Small intestine (tissue), 7 donors: Measurements from ENCODE around the gene PRDM10. TPM values are rescaled to one million over a fixed set of nuclear protein-coding genes. Genes with fewer than 3 reads are reported as not detected.

ENCODE experiments used
- DNase-seq, 2 donors: peaks; one replicate each; pipeline versions ENCODE4 v3.0.0 to v3.0.0-alpha.2; 2013
- FAIRE-seq: peaks from 2 replicates; lab custom pipeline; 2012; peaks lifted over from hg19 to GRCh38; lab: Jason Lieb, UNC
- H3K27ac ChIP-seq, 3 donors: one replicate each; pipeline ENCODE4 v1.5.1; 2013; ENCODE audit warnings: low read length in 2 of 3, mild to moderate bottlenecking in 2 of 3, control low read depth in 1 of 3, inconsistent platforms in 1 of 3, low read depth in 1 of 3, moderate library complexity in 1 of 3
- H3K27me3 ChIP-seq, 3 donors: one replicate each; pipeline ENCODE4 v1.6.1; 2013; ENCODE audit warnings: low read length in 3 of 3, inconsistent platforms in 1 of 3; ENCODE audit not compliant: control insufficient read depth in 3 of 3, insufficient read depth in 3 of 3
- H3K36me3 ChIP-seq, 3 donors: one replicate each; pipeline ENCODE4 v1.6.1; 2013; ENCODE audit warnings: low read length in 3 of 3, inconsistent platforms in 1 of 3, low read depth in 1 of 3, mild to moderate bottlenecking in 1 of 3, moderate library complexity in 1 of 3; ENCODE audit not compliant: control insufficient read depth in 3 of 3, insufficient read depth in 2 of 3
- H3K4me1 ChIP-seq, 3 donors: one replicate each; pipeline ENCODE4 v1.6.1; 2013; ENCODE audit warnings: low read length in 2 of 3, inconsistent platforms in 1 of 3, low read depth in 1 of 3, mild to moderate bottlenecking in 1 of 3, moderate library complexity in 1 of 3; ENCODE audit not compliant: control insufficient read depth in 3 of 3, insufficient read depth in 2 of 3
- H3K4me3 ChIP-seq, 3 donors: one replicate each; pipeline ENCODE4 v1.5.1; 2013; ENCODE audit warnings: low read length in 3 of 3, control low read depth in 1 of 3, inconsistent platforms in 1 of 3, low read depth in 1 of 3, mild to moderate bottlenecking in 1 of 3, moderate library complexity in 1 of 3
- H3K9me3 ChIP-seq, 2 donors: one replicate each; pipeline ENCODE4 v1.6.1; 2013; ENCODE audit warnings: low read depth in 1 of 2, low read length in 1 of 2; ENCODE audit not compliant: control insufficient read depth in 2 of 2, insufficient read depth in 1 of 2
- WGBS, 3 donors: extraction: QIAGEN DNeasy Blood & Tissue Kit; methylation state at CpG; one replicate each; pipeline ENCODE4 v1.1.7; 2013; 5-methylcytosine and 5-hydroxymethylcytosine counted together
- polyA plus RNA-seq, 4 donors: library from polyadenylated mRNA; stranded (reverse) in 3 of 4; unstranded in 1 of 4; fragments of 200-250 nt in 3 of 4; fragments of 120-200 nt in 1 of 4; gene quantifications; one replicate each; pipeline versions ENCODE4 v1.2.1 to v1.2.3, GENCODE V29; 2013
- donor health status: healthy with polysubstance abuse.
- donor health status: control.
- donor health status: control.
- donor health status: Bipolar disorder and iron deficiency.
- donor health status: healthy.

PRDM10 gene
- polyA plus RNA-seq, 4 donors, result 2.7 to 8.8 (median 3.3) TPM

DNA sequence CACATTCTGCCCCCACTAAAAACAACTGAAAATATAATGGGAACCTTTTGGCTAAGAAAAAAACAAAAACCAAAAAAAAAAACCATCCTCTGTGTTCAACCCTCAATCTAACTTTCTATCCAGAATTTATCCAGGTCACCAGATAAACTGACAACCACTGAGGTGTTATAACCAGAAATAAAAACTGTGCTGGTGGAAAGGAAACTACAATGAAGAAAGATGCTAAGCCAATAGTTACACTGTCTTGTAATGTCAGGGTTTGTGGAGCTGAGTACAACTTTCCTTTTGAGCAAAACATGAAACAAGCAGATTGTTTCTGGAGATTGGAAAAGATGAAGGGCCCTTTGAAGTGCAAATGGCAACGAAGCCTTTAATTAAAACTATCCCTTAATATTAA, 50.8 kb downstream of the PRDM10 start:
- 79 to 86% (median 83%) methylated on average over 1 of the region's 1 CpG for WGBS, 3 donors
- Histone ChIP-seq H3K4me3 (no peak overlapping the region), H3K36me3 (peaks cover 0 to 15% (median 2%) of the 10 kb centered on the region in 3 donors), H3K27ac (no peak overlapping the region), H3K27me3 (no peaks in the 10 kb centered on the region), H3K9me3 (no peaks in the 10 kb centered on the region), H3K4me1 (peaks cover 0 to 4% (median 0%) of the 10 kb centered on the region in 3 donors)
- no peak for FAIRE-seq
- DNase-seq, result no peak

DNA sequence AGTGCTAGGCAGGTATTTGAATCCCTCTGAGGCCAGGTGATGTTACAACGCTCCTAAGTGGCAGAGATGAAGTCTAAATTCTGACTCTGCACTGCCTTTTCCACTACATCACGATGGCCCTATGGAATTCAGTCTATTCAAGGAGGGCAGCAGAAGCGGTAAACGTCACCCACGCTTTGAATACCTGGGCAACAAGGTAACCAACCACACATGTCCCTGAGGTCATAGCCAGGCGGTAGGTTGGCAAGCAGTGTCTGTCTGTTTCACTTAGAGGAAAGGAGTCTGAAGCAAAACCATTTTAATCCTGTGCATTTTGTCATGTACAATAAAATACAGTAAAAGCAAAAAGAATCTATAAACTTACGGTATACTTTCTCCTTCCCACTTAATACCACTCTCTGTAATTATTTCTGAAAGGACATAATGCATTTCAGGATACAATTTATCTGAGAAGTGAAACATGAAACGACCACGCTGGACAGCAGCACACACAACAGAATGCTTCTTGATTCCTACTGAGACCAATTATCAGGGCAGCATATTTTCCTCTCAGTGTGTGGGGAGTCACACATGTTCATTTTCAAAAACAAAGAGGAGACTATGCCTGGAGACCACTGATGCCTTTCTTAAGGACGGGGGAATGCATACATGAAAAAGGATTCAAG, 51.3 kb downstream of the PRDM10 start:
- Histone ChIP-seq H3K27me3 (no peaks in the 10 kb centered on the region), H3K9me3 (no peaks in the 10 kb centered on the region), H3K27ac (peak overlapping the region in 1 of 3 donors; percentile 48), H3K4me1 (peaks cover 0 to 4% (median 0%) of the 10 kb centered on the region in 3 donors), H3K4me3 (no peak overlapping the region), H3K36me3 (peaks cover 0 to 20% (median 2%) of the 10 kb centered on the region in 3 donors)
- 82 to 89% (median 85%) methylated on average over 10 of the region's 10 CpGs for WGBS, 3 donors
- FAIRE-seq (no peak), DNase-seq (no peak)

DNA sequence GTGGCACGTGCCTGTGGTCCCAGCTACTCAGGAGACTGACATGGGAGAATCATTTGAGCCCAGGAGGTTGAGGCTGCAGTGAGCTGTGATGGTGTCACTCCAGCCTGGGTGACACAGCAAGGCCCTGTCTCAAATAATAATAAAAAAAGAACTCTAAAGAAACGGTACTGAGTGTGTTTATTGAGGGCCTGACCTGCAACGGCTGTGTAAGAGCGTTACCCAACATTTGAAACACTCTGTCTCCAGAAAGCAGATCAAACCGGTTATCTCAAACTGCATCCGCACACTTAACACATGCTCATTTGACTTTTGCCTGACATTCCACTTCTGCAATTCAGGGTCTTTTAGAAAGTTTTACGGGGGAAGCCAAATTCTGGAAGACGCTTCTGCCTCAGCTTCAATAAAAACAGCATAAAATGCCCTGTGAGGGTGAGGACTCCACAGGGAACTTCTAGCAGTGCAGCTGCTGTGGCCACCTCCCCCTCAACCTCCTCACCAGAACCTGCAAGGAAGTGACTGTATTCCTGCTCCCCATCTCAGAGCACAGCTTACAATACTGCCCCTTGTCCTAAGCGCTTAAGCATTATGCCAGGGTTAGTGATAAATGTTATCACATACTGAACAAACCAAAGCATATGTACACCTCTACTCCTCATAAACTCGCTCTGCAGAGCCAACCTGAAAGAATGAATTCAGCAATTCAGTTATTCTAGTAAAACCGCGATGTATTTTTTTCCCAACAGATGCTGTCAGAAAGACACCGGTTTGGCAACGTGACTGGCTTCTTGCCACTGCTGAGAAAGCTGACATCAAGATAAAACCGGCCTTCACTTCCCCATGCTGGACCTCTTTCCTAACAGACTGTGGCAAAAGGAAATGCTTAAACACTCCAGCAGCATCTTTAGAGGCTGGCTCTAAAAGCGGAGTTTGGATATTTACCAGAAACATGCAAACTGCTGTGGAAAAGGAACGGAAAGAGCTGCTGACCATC, 52.2 kb downstream of the PRDM10 start:
- FAIRE-seq (no peak), DNase-seq (peak in 1 of 2 donors; percentile 37)
- peak overlapping the region in 1 of 3 donors; percentile 27 for H3K27ac ChIP-seq
- H3K4me1 ChIP-seq, result peaks cover 0 to 4% (median 0%) of the 10 kb centered on the region in 3 donors
- no peaks in the 10 kb centered on the region for H3K9me3 ChIP-seq
- peaks cover 0 to 23% (median 2%) of the 10 kb centered on the region in 3 donors for H3K36me3 ChIP-seq
- no peaks in the 10 kb centered on the region for H3K27me3 ChIP-seq
- no peak overlapping the region for H3K4me3 ChIP-seq
- 45 to 57% (median 49%) methylated on average over 17 of the region's 17 CpGs for WGBS, 3 donors

DNA sequence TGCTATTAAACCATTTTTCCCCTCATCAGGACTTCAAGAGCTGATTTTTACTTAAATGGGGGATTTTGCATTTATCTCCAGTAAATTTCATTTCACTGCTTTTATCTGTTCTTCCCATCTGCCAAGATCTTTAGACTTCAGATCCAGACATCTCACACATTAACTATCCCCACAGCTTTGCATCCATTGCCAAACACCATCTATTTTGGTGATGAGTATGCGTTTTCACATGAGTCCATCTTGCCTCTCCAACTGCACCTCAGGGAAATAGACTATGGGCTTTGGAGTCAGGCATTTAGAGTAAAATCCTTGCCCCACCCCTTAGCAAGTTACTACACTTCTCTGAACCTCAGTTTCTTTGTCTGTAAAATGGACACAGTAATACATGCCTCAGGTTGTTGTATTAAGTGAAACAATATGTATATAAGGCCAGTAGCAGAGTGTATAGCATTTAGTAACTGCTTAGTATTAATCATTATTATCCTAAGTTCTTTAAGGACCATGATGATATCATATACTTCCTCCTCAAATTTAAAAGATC, 53.6 kb downstream of the PRDM10 start:
- no peak overlapping the region for H3K4me3 ChIP-seq
- DNase-seq (no peak), FAIRE-seq (no peak)
- H3K27me3 ChIP-seq, result no peaks in the 10 kb centered on the region
- H3K9me3 ChIP-seq, result no peaks in the 10 kb centered on the region
- H3K36me3 ChIP-seq, result peaks cover 3 to 24% (median 3%) of the 10 kb centered on the region in 3 donors
- 89 to 100% (median 97%) methylated on average over 1 of the region's 1 CpG for WGBS, 3 donors
- H3K4me1 ChIP-seq, result peaks cover 0 to 4% (median 0%) of the 10 kb centered on the region in 3 donors
- no peak overlapping the region for H3K27ac ChIP-seq

DNA sequence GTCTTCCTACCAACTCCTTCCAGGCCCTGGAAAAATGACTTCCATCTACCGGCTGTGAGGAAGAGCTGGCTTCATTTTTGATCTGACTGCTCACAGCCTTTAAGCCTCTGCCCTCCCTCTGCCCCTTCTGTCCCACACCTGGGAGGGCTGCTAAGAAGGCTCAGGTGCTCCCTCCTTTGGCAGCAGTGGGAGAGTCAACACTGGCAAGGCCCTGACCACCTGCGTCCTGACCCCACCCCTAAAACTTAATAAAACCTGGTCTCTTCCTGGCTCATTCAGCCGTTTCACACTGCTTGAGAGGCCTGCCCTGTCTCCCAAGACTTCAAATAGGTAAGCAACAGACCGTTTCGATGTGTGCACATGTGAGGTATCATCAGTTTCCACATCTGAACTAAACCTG, 55.2 kb downstream of the PRDM10 start:
- H3K27me3 ChIP-seq, result no peaks in the 10 kb centered on the region
- 76 to 86% (median 81%) methylated on average over 5 of the region's 5 CpGs for WGBS, 3 donors
- H3K36me3 ChIP-seq, result peaks cover 3 to 26% (median 3%) of the 10 kb centered on the region in 3 donors
- H3K27ac ChIP-seq, result no peak overlapping the region
- no peaks in the 10 kb centered on the region for H3K9me3 ChIP-seq
- no peak for DNase-seq
- no peak for FAIRE-seq
- H3K4me1 ChIP-seq, result peaks cover 0 to 8% (median 0%) of the 10 kb centered on the region in 3 donors
- H3K4me3 ChIP-seq, result no peak overlapping the region

DNA sequence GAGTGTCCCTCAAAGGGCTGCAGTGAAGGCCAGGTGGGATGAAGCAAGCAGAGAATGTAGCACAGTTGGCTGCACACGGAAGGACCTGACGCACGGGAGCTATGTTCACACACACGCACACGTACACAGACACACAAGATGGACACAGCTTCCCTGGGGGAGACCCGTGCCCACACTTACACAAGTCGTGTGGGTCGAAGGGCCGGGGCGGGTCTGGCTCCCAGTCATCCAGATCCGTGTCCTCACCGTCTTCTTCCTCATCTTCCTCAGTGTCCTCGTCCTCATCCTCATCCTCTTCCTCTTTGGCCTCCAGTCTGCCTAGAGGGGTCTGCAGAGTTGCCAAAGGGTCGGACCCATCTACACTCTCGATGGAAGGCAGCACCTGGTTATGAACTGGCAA, 55.7 kb downstream of the PRDM10 start:
- Histone ChIP-seq H3K27ac (no peak overlapping the region), H3K27me3 (no peaks in the 10 kb centered on the region), H3K9me3 (no peaks in the 10 kb centered on the region), H3K4me1 (peaks cover 0 to 11% (median 0%) of the 10 kb centered on the region in 3 donors), H3K4me3 (no peak overlapping the region), H3K36me3 (peaks cover 3 to 30% (median 6%) of the 10 kb centered on the region in 3 donors)
- WGBS, 3 donors, result 94 to 98% (median 95%) methylated on average over 15 of the region's 15 CpGs
- no peak for FAIRE-seq
- no peak for DNase-seq

DNA sequence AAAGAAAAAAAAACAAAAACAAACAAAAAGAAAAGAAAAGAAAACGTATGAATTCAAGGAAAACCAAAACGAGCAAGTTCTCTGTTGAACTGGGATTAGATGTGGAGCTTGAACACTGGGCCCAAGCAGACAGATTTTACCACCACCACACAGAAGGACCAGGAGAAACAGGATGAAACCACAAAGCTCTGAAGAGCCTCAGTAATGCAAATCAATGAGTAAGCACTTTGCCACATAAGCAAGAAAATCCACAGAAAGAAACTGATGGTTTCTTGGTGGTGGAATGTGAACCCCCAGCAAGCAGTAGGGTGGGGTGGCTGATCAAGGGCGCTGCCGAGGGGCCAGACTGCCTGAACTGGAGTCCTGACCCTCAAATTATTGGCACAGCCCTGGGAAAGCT, 56.4 kb downstream of the PRDM10 start:
- FAIRE-seq, result no peak
- 74 to 94% (median 84%) methylated on average over 4 of the region's 4 CpGs for WGBS, 3 donors

DNA sequence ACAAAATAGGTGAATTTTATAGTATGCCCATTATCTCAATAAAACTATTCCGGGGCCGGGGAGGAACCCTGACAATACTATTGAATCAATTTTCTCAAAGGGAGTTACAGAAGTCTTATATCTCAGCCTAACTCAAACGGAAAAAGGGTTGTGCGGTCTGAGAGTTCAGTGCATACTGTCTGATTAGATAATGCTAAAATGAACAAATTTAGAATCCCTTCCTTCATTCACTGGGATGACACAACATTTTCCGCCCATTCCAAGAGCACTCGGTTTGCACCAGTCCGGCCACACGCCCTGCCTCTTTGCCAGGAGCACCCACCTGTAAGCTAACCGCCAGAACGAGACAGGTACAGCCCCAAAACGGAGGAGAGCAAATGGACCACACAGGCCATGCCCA, 57.3 kb downstream of the PRDM10 start:
- peaks cover 0 to 10% (median 0%) of the 10 kb centered on the region in 3 donors for H3K4me1 ChIP-seq
- 94 to 97% (median 96%) methylated on average over 11 of the region's 11 CpGs for WGBS, 3 donors
- DNase-seq (no peak), FAIRE-seq (no peak)
- H3K9me3 ChIP-seq, result no peaks in the 10 kb centered on the region
- H3K36me3 ChIP-seq, result peaks cover 3 to 33% (median 6%) of the 10 kb centered on the region in 3 donors
- no peaks in the 10 kb centered on the region for H3K27me3 ChIP-seq
- H3K27ac ChIP-seq, result no peak overlapping the region
- H3K4me3 ChIP-seq, result no peak overlapping the region

More for the DNA sequence above, 56.4 kb downstream of the PRDM10 start:
- Histone ChIP-seq H3K4me3 (no peak overlapping the region), H3K4me1 (peaks cover 0 to 11% (median 0%) of the 10 kb centered on the region in 3 donors), H3K27me3 (no peaks in the 10 kb centered on the region), H3K27ac (no peak overlapping the region), H3K9me3 (no peaks in the 10 kb centered on the region), H3K36me3 (peaks cover 3 to 33% (median 6%) of the 10 kb centered on the region in 3 donors)
- no peak for DNase-seq
